HepG2 (cell line): ENCODE measurements around the gene C5orf47. TPM values are rescaled to one million over a fixed set of nuclear protein-coding genes. Genes with fewer than 3 reads are reported as not detected.

ENCODE experiments used
- ATAC-seq: fragments of 200-7000 bp; cut with Tn5 transposase; 3 replicates; pipeline ENCODE4 v1.9.1; 2020; ENCODE audit warnings: mild to moderate bottlenecking, moderate library complexity
- BruUV-seq: library from RNA; stranded (reverse); fragments of 400-500 nt; replicated peaks from 2 replicates; lab custom pipeline; 2021; lab: Mats Ljungman, UMichigan
- CTCF ChIA-PET: fragments of 300-600 bp; formaldehyde crosslinking; extraction: SDS; loops from one replicate; lab custom pipeline; 2021; ENCODE audit warnings: low total read pairs, inconsistent platforms, low intra/inter-chr PET ratio; lab: Yijun Ruan, JAX
- POLR2A ChIA-PET: fragments of 350-600 bp; sonication (Branson Sonifier 250); formaldehyde crosslinking; loops from one replicate; lab custom pipeline; 2020; ENCODE audit warnings: antibody characterized with exemption, inconsistent platforms; lab: Yijun Ruan, JAX
- DNase-seq: peaks from one replicate; pipeline ENCODE4 v3.0.0-alpha.2; 2015; ENCODE audit warnings: low spot score
- FAIRE-seq: peaks from 3 replicates; lab custom pipeline; 2011; peaks lifted over from hg19 to GRCh38; lab: Jason Lieb, UNC
- H2AFZ ChIP-seq: one replicate; pipeline ENCODE4 v1.6.1; 2011; ENCODE audit warnings: low read length, inconsistent platforms
- H3K27ac ChIP-seq: fragments of 300-600 bp; 3 replicates; pipeline ENCODE4 v1.8.0; 2011; ENCODE audit warnings: mixed run types, mild to moderate bottlenecking, mixed read lengths, low read length, inconsistent platforms; ENCODE audit not compliant: insufficient read depth; ENCODE audit errors: extremely low read length
- H3K27me3 ChIP-seq, 2 experiments: fragments of 200-600 bp in 1 of 2; 2 replicates in 1 of 2; 3 replicates in 1 of 2; pipeline versions ENCODE4 v1.6.0 to v1.8.0; 2011; ENCODE audit warnings: low read length in 2 of 2, mild to moderate bottlenecking in 2 of 2, moderate library complexity in 2 of 2, inconsistent platforms in 1 of 2; ENCODE audit not compliant: insufficient read depth in 2 of 2, control insufficient read depth in 1 of 2
- H3K36me3 ChIP-seq, 2 experiments: fragments of 200-600 bp in 1 of 2; replicated peaks in 1 of 2; 2 replicates in 1 of 2; 3 replicates in 1 of 2; pipeline versions ENCODE4 v1.5.1 to v1.8.0; 2011; ENCODE audit warnings: low read length in 2 of 2, inconsistent platforms in 1 of 2; ENCODE audit not compliant: insufficient read depth in 2 of 2, control insufficient read depth in 1 of 2
- H3K4me1 ChIP-seq: 2 replicates; pipeline ENCODE4 v1.5.1; 2012; ENCODE audit warnings: low read length, inconsistent platforms; ENCODE audit not compliant: insufficient read depth
- H3K4me2 ChIP-seq: 2 replicates; pipeline ENCODE4 v1.6.0; 2011; ENCODE audit warnings: low read depth, low read length, inconsistent platforms
- H3K4me3 ChIP-seq, 3 experiments: fragments of 200-600 bp in 1 of 3; sonication (generic), shearing (Covaris generic) in 1 of 3; replicated peaks in 1 of 3; 2 replicates each; pipeline ENCODE4 v1.5.1; 2011 to 2016; ENCODE audit warnings: low read length in 3 of 3, inconsistent platforms in 2 of 3, low read depth in 2 of 3, mild to moderate bottlenecking in 2 of 3, control low read depth in 1 of 3, mixed read lengths in 1 of 3; ENCODE audit not compliant: insufficient read depth in 1 of 3
- H3K79me2 ChIP-seq: one replicate; pipeline ENCODE4 v1.6.1; 2011; ENCODE audit warnings: low read length, inconsistent platforms; ENCODE audit not compliant: insufficient read depth
- H3K9ac ChIP-seq: 2 replicates; pipeline ENCODE4 v1.6.0; 2011; ENCODE audit warnings: mild to moderate bottlenecking, low read depth, low read length, inconsistent platforms; ENCODE audit not compliant: insufficient read depth
- H3K9me3 ChIP-seq: 2 replicates; pipeline ENCODE4 v1.5.1; 2012; ENCODE audit warnings: mild to moderate bottlenecking, low read length
- H4K20me1 ChIP-seq: 2 replicates; pipeline ENCODE4 v1.6.0; 2011; ENCODE audit warnings: inconsistent platforms, mild to moderate bottlenecking, low read length, moderate library complexity; ENCODE audit not compliant: insufficient read depth
- KLF6 ChIP-seq: IDR thresholded peaks from 2 replicates; pipeline ENCODE4 v1.8.0; 2016; ENCODE audit warnings: missing biosample characterization, missing genetic modification reagents
- SNAI1 ChIP-seq: sonication (generic); formaldehyde crosslinking; IDR thresholded peaks from 2 replicates; pipeline ENCODE4 v1.5.0; 2020; ENCODE audit warnings: mild to moderate bottlenecking, missing genetic modification reagents, borderline replicate concordance
- ZNF230 ChIP-seq: sonication (generic); formaldehyde crosslinking; IDR thresholded peaks from 2 replicates; pipeline ENCODE4 v1.4.0; 2020; ENCODE audit warnings: mild to moderate bottlenecking, missing genetic modification reagents
- ZNF782 ChIP-seq: sonication (generic); formaldehyde crosslinking; IDR thresholded peaks from 2 replicates; pipeline ENCODE4 v1.4.0; 2020; ENCODE audit warnings: missing genetic modification reagents, mild to moderate bottlenecking, borderline replicate concordance
- WGBS: methylation state at CpG from one replicate; pipeline ENCODE4 v1.1.6; 2017; ENCODE audit warnings: low lambda C conversion rate; 5-methylcytosine and 5-hydroxymethylcytosine counted together
- in situ Hi-C: cut with HindIII; loops from 2 replicates; pipeline ENCODE4 v1.10.0; 2017; ENCODE audit warnings: low pct_unique_long_range_greater_than_20kb; ENCODE audit not compliant: extremely low pct_ligation_motif_present
- intact Hi-C: fragments of 100-400 bp; cut with micrococcal nuclease; formaldehyde crosslinking; loops from one replicate; pipeline ENCODE4 v1.10.0; 2022; ENCODE audit not compliant: unreplicated experiment
- polyA plus RNA-seq, 8 experiments: library from polyadenylated mRNA; depleted of rRNA in 3 of 8; stranded (reverse) in 7 of 8; unstranded in 1 of 8; fragments of >200 nt; fragmentation: Illumina TruSeq in 4 of 8; extraction: Trizol in 4 of 8; gene quantifications; 2 replicates each; pipeline versions ENCODE4 v1.2.1 to v1.2.3, GENCODE V29; 2011 to 2016; ENCODE audit warnings: low read depth in 4 of 8, missing spikeins in 1 of 8, mixed read lengths in 1 of 8; ENCODE audit not compliant: insufficient read depth in 1 of 8
- total RNA-seq, 5 experiments: library from RNA; depleted of rRNA; stranded (reverse); fragments of >200 nt; fragmentation: Illumina TruSeq; extraction: Trizol; gene quantifications; 2 replicates each; pipeline ENCODE4 v1.2.3, GENCODE V29; 2016; ENCODE audit warnings: low read depth in 1 of 5
- TF ChIP-seq, protein P1 (sequence below): sonication (generic); formaldehyde crosslinking; IDR thresholded peaks from 2 replicates; pipeline ENCODE4 v1.8.1; 2023; ENCODE audit warnings: mild to moderate bottlenecking, inconsistent platforms, moderate library complexity, missing genetic modification reagents, borderline replicate concordance
- TF ChIP-seq, protein P2 (sequence below): sonication (generic); formaldehyde crosslinking; IDR thresholded peaks from 2 replicates; pipeline ENCODE4 v1.5.0; 2020; ENCODE audit warnings: mild to moderate bottlenecking, missing genetic modification reagents
- TF ChIP-seq, protein P3 (sequence below): sonication (generic); formaldehyde crosslinking; IDR thresholded peaks from 2 replicates; pipeline ENCODE4 v1.4.0; 2020; ENCODE audit warnings: missing genetic modification reagents

C5orf47 gene
- total and polyA plus RNA-seq, 2 of the 13 experiments (the other 11 are each of a cell fraction or from before 2014, with no cell fraction given) = not detected

DNA sequence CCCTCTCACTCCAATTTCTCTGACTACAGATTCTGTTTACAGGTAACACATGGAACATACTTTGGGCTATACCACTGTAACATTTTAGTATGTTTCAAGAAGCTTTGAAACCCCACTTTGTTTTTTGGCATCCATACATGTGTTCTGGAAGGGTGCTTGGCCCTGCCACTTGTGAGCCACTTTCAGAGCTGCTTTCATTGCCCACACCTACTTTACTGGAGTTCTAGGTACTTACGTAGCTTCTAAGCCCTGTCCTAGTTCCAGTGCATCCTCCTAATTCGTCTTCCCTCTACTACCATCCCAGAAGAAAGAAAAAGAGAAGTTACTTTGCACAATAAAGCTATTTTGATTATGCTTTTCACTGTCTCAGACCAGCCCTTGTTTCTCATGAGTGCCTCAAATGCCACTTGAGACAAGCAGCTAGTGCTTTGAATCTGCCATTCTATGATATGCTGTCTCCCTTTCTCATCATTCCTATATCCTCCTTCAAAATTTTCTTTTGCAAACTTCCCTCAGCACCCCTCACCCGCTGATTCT is 26.5 kb upstream of the C5orf47 start:
- ChIA-PET POLR2A (interaction anchor here (1.6 kb wide), 1 partner anchor 16 kb away, joined by 4 read pairs; no protein-coding TSS in a partner anchor), CTCF (no interaction called here)
- no peak overlapping the region for H3K27ac ChIP-seq
- WGBS = 96% methylated on average over 3 of the region's 3 CpGs
- no peak overlapping the region for H3K4me2 ChIP-seq
- H3K36me3 ChIP-seq = peaks cover 0 to 4% of the 10 kb centered on the region in 2 experiments; a peak in 1 of 5 replicates
- no peaks in the 10 kb centered on the region for H4K20me1 ChIP-seq
- no peak for ATAC-seq
- no peak for FAIRE-seq
- H3K27me3 ChIP-seq = no peaks in the 10 kb centered on the region
- peaks cover 45% of the 10 kb centered on the region for H3K4me1 ChIP-seq
- H3K79me2 ChIP-seq = no peaks in the 10 kb centered on the region
- H2AFZ ChIP-seq = no peak overlapping the region
- no peak overlapping the region for H3K9ac ChIP-seq
- in situ Hi-C loops (loop anchor here (25.0 kb wide), 1 partner anchor 200 kb away; no protein-coding TSS in a partner anchor), intact Hi-C loops (no loop called here)
- H3K4me3 ChIP-seq = no peak overlapping the region
- H3K9me3 ChIP-seq = no peaks in the 10 kb centered on the region
- TF ChIP-seq, protein P1, sequence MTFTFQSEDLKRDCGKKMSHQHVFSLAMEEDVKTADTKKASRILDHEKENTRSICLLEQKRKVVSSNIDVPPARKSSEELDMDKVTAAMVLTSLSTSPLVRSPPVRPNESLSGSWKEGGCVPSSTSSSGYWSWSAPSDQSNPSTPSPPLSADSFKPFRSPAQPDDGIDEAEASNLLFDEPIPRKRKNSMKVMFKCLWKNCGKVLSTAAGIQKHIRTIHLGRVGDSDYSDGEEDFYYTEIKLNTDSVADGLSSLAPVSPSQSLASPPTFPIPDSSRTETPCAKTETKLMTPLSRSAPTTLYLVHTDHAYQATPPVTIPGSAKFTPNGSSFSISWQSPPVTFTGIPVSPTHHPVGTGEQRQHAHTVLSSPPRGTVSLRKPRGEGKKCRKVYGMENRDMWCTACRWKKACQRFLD (CRISPR knock-in tag) = no peak
- TF ChIP-seq KLF6 (CRISPR knock-in tag) (no peak), ZNF782 (CRISPR knock-in tag) (no peak), SNAI1 (CRISPR knock-in tag) (no peak)
- no peak for DNase-seq
- no TSS peak for BruUV-seq

DNA sequence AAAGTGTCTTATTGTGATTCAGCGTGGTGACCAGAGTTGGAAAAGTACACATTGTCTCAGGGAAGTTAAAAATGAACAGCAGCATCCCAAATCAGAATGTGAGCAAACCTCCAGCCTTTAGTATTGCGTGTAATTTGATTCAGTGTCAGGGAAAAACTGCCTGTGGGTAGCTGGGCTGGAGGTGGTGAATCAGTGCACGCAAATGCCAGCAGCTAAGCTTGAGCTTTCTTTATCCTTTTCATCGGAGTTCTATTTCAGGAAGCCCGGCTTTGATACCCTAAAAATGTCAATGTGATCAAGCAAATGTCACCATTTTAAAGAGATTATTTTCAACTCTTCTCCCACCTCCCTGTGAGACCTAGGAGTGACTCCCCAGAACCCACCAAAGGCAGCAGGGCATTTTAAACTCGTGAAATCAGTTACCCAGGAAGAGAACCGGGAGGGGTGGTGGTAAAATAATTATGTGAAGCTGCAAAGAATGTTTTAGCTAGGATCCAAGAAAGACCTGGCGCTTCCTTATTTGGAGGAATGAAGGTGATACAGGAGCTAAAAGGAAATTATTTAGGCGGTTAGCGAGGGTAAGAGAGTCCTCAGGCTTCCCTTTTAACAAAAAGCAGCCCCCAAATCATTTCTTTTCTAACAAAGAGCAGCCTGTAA is 25.7 kb upstream of the C5orf47 start:
- DNase-seq = no peak
- Histone ChIP-seq H2AFZ (no peak overlapping the region), H3K36me3 (0 out of 5 replicates have a peak, but pooled peaks cover 0 to 4% of the 10 kb centered on the region in 2 experiments), H3K27me3 (no peaks in the 10 kb centered on the region), H3K4me1 (peaks cover 47% of the 10 kb centered on the region), H3K79me2 (no peaks in the 10 kb centered on the region), H3K9me3 (no peaks in the 10 kb centered on the region), H3K27ac (no peak overlapping the region), H3K9ac (no peak overlapping the region), H3K4me3 (no peak overlapping the region), H3K4me2 (no peak overlapping the region), H4K20me1 (no peaks in the 10 kb centered on the region)
- 92% methylated on average over 10 of the region's 10 CpGs for WGBS
- ATAC-seq = no peak
- POLR2A ChIA-PET = interaction anchor here (1.1 to 1.6 kb wide), 2 partner anchors 17 to 30 kb away, joined by 3 to 4 read pairs; no protein-coding TSS in a partner anchor
- BruUV-seq = no TSS peak
- FAIRE-seq = no peak
- in situ Hi-C loops = loop anchor here (25.0 kb wide), 1 partner anchor 201 kb away; no protein-coding TSS in a partner anchor
- intact Hi-C loops = no loop called here
- CTCF ChIA-PET = no interaction called here
- TF ChIP-seq, protein P2, sequence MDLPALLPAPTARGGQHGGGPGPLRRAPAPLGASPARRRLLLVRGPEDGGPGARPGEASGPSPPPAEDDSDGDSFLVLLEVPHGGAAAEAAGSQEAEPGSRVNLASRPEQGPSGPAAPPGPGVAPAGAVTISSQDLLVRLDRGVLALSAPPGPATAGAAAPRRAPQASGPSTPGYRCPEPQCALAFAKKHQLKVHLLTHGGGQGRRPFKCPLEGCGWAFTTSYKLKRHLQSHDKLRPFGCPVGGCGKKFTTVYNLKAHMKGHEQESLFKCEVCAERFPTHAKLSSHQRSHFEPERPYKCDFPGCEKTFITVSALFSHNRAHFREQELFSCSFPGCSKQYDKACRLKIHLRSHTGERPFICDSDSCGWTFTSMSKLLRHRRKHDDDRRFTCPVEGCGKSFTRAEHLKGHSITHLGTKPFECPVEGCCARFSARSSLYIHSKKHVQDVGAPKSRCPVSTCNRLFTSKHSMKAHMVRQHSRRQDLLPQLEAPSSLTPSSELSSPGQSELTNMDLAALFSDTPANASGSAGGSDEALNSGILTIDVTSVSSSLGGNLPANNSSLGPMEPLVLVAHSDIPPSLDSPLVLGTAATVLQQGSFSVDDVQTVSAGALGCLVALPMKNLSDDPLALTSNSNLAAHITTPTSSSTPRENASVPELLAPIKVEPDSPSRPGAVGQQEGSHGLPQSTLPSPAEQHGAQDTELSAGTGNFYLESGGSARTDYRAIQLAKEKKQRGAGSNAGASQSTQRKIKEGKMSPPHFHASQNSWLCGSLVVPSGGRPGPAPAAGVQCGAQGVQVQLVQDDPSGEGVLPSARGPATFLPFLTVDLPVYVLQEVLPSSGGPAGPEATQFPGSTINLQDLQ (CRISPR knock-in tag) = no peak
- no peak for TF ChIP-seq ZNF230
- TF ChIP-seq, protein P3, sequence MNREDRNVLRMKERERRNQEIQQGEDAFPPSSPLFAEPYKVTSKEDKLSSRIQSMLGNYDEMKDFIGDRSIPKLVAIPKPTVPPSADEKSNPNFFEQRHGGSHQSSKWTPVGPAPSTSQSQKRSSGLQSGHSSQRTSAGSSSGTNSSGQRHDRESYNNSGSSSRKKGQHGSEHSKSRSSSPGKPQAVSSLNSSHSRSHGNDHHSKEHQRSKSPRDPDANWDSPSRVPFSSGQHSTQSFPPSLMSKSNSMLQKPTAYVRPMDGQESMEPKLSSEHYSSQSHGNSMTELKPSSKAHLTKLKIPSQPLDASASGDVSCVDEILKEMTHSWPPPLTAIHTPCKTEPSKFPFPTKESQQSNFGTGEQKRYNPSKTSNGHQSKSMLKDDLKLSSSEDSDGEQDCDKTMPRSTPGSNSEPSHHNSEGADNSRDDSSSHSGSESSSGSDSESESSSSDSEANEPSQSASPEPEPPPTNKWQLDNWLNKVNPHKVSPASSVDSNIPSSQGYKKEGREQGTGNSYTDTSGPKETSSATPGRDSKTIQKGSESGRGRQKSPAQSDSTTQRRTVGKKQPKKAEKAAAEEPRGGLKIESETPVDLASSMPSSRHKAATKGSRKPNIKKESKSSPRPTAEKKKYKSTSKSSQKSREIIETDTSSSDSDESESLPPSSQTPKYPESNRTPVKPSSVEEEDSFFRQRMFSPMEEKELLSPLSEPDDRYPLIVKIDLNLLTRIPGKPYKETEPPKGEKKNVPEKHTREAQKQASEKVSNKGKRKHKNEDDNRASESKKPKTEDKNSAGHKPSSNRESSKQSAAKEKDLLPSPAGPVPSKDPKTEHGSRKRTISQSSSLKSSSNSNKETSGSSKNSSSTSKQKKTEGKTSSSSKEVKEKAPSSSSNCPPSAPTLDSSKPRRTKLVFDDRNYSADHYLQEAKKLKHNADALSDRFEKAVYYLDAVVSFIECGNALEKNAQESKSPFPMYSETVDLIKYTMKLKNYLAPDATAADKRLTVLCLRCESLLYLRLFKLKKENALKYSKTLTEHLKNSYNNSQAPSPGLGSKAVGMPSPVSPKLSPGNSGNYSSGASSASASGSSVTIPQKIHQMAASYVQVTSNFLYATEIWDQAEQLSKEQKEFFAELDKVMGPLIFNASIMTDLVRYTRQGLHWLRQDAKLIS (CRISPR knock-in tag) = no peak
